Smooth muscle cell (in vitro differentiated cells): ENCODE results near the gene TXNRD1. TPM values are rescaled to one million over a fixed set of nuclear protein-coding genes. Genes with fewer than 3 reads are reported as not detected.

Source experiments
- DNase-seq: peaks from one replicate; lab custom pipeline; 2025; ENCODE audit not compliant: unreplicated experiment; lab: John Stamatoyannopoulos, UW
- H2AFZ ChIP-seq: fragments of 200-600 bp; sonication (generic); 2 replicates; pipeline ENCODE4 v1.6.0; 2016; ENCODE audit warnings: antibody characterized with exemption, low read depth, mild to moderate bottlenecking
- H3F3A ChIP-seq: fragments of 200-600 bp; sonication (generic); 2 replicates; pipeline ENCODE4 v1.6.0; 2017; ENCODE audit warnings: antibody characterized with exemption, low read depth
- H3K27ac ChIP-seq: fragments of 200-600 bp; sonication (generic); 2 replicates; pipeline ENCODE4 v1.5.1; 2016; ENCODE audit warnings: low read depth, mild to moderate bottlenecking
- H3K27me3 ChIP-seq: fragments of 200-600 bp; sonication (generic); 2 replicates; pipeline ENCODE4 v1.6.1; 2016; ENCODE audit warnings: low read depth, mild to moderate bottlenecking
- H3K36me3 ChIP-seq: fragments of 200-600 bp; sonication (generic); 2 replicates; pipeline ENCODE4 v1.5.1; 2016; ENCODE audit warnings: low read depth
- H3K4me1 ChIP-seq: fragments of 200-600 bp; sonication (generic); 2 replicates; pipeline ENCODE4 v1.5.1; 2016; ENCODE audit warnings: low read depth
- H3K4me2 ChIP-seq: fragments of 200-600 bp; sonication (generic); 2 replicates; pipeline ENCODE4 v1.6.0; 2016; ENCODE audit warnings: mild to moderate bottlenecking
- H3K4me3 ChIP-seq: fragments of 200-600 bp; sonication (generic); 2 replicates; pipeline ENCODE4 v1.5.1; 2016; ENCODE audit warnings: mild to moderate bottlenecking
- H3K79me2 ChIP-seq: fragments of 200-600 bp; sonication (generic); 2 replicates; pipeline ENCODE4 v1.6.0; 2016; ENCODE audit warnings: low read depth, mild to moderate bottlenecking
- H3K9ac ChIP-seq: fragments of 200-600 bp; sonication (generic); 2 replicates; pipeline ENCODE4 v1.6.0; 2016; ENCODE audit warnings: low read depth
- H3K9me3 ChIP-seq: fragments of 200-600 bp; sonication (generic); replicated peaks from 2 replicates; pipeline ENCODE4 v1.5.1; 2016; ENCODE audit warnings: low read depth
- H4K20me1 ChIP-seq: fragments of 200-600 bp; sonication (generic); 2 replicates; pipeline ENCODE4 v1.6.0; 2016; ENCODE audit warnings: low read depth
- CTCF ChIP-seq: fragments of 200-600 bp; sonication (generic); IDR thresholded peaks from 2 replicates; pipeline ENCODE4 v1.5.1; 2017; ENCODE audit warnings: borderline replicate concordance, mild to moderate bottlenecking, antibody characterized with exemption; ENCODE audit not compliant: insufficient read depth, poor library complexity, severe bottlenecking
- WGBS: methylation state at CpG from one replicate; pipeline ENCODE4 v1.1.7; 2016; ENCODE audit warnings: low lambda C conversion rate; 5-methylcytosine and 5-hydroxymethylcytosine counted together
- polyA plus RNA-seq: library from polyadenylated mRNA; unstranded; fragments of >200 nt; fragmentation: Nextera tagmentation; extraction: Ambion mirVana; gene quantifications from 2 replicates; pipeline ENCODE4 v1.2.1, GENCODE V29; 2016
- total RNA-seq: library from RNA; depleted of rRNA; stranded (reverse); fragments of >200 nt; gene quantifications from 2 replicates; pipeline ENCODE4 v1.2.3, GENCODE V29; 2014

Gene TXNRD1
- total and polyA plus RNA-seq, 2 experiments from 2014 or later, result 31.1 to 61.7 TPM

GRCh38 chr12:104312654-104313053 lies 97.1 kb downstream of the TXNRD1 start:
- WGBS, result 94% methylated on average over 1 of the region's 1 CpG
- H3F3A ChIP-seq, result no peaks in the 10 kb centered on the region
- no peak for DNase-seq
- no peak overlapping the region for H3K27ac ChIP-seq
- no peak overlapping the region for H3K4me3 ChIP-seq
- H3K27me3 ChIP-seq, result no peaks in the 10 kb centered on the region
- H4K20me1 ChIP-seq, result peaks cover 46% of the 10 kb centered on the region
- no peak overlapping the region for H3K4me2 ChIP-seq
- no peaks in the 10 kb centered on the region for H3K9me3 ChIP-seq
- no peak for TF ChIP-seq CTCF
- H3K9ac ChIP-seq, result no peak overlapping the region
- H3K4me1 ChIP-seq, result no peaks in the 10 kb centered on the region
- H3K36me3 ChIP-seq, result peaks cover 26% of the 10 kb centered on the region
- peaks cover 33% of the 10 kb centered on the region for H3K79me2 ChIP-seq
- H2AFZ ChIP-seq, result no peak overlapping the region

GRCh38 chr12:104313568-104314241 lies 98.1 kb downstream of the TXNRD1 start:
- H3K79me2 ChIP-seq, result peaks cover 22% of the 10 kb centered on the region
- no peaks in the 10 kb centered on the region for H3F3A ChIP-seq
- H3K4me2 ChIP-seq, result no peak overlapping the region
- no peaks in the 10 kb centered on the region for H3K27me3 ChIP-seq
- no peak overlapping the region for H3K27ac ChIP-seq
- no peak overlapping the region for H3K4me3 ChIP-seq
- no peak overlapping the region for H3K9ac ChIP-seq
- H3K36me3 ChIP-seq, result peaks cover 26% of the 10 kb centered on the region
- no peaks in the 10 kb centered on the region for H3K9me3 ChIP-seq
- TF ChIP-seq CTCF, result no peak
- H4K20me1 ChIP-seq, result peaks cover 40% of the 10 kb centered on the region
- DNase-seq, result no peak
- 74% methylated on average over 4 of the region's 4 CpGs for WGBS
- H3K4me1 ChIP-seq, result no peaks in the 10 kb centered on the region
- no peak overlapping the region for H2AFZ ChIP-seq

GRCh38 chr12:104314242-104314614 lies 98.6 kb downstream of the TXNRD1 start:
- no peak for DNase-seq
- Histone ChIP-seq H3K9me3 (no peaks in the 10 kb centered on the region), H2AFZ (no peak overlapping the region), H3K9ac (no peak overlapping the region), H3K4me2 (no peak overlapping the region), H3K79me2 (peaks cover 19% of the 10 kb centered on the region), H3K4me3 (no peak overlapping the region), H3K4me1 (no peaks in the 10 kb centered on the region), H3K36me3 (peaks cover 28% of the 10 kb centered on the region), H3K27me3 (no peaks in the 10 kb centered on the region), H3F3A (no peaks in the 10 kb centered on the region), H4K20me1 (peaks cover 36% of the 10 kb centered on the region), H3K27ac (no peak overlapping the region)
- WGBS, result 100% methylated on average over 1 of the region's 1 CpG
- no peak for TF ChIP-seq CTCF
